ENCODE data around the gene ZFYVE19.

ZFYVE19 gene

GRCh38 chr15:40789119-40789518, 17.8 kb upstream of the ZFYVE19 start:
- Mint-ChIP-seq H3K9me3 (no peaks in the 10 kb centered on the region), H3K27ac (no peak overlapping the region), H3K27me3 (no peaks in the 10 kb centered on the region), H3K4me3 (no peak overlapping the region), H3K4me1 (peaks cover 26% of the 10 kb centered on the region), H3K36me3 (peaks cover 16% of the 10 kb centered on the region)
- no peak for DNase-seq
- CTCF ChIA-PET, result no interaction called here

- no peak for DNase-seq
- Mint-ChIP-seq H3K4me1 (peaks cover 26% of the 10 kb centered on the region), H3K9me3 (no peaks in the 10 kb centered on the region), H3K27me3 (no peaks in the 10 kb centered on the region), H3K4me3 (no peak overlapping the region), H3K27ac (no peak overlapping the region), H3K36me3 (peaks cover 12% of the 10 kb centered on the region)
- CTCF ChIA-PET, result no interaction called here
Observed at GRCh38 chr15:40789999-40790398, 16.9 kb upstream of the ZFYVE19 start.

- no peaks in the 10 kb centered on the region for H3K9me3 Mint-ChIP-seq
- H3K4me1 Mint-ChIP-seq, result peaks cover 27% of the 10 kb centered on the region
- no peak overlapping the region for H3K4me3 Mint-ChIP-seq
- peaks cover 10% of the 10 kb centered on the region for H3K36me3 Mint-ChIP-seq
- no peak overlapping the region for H3K27ac Mint-ChIP-seq
- no peaks in the 10 kb centered on the region for H3K27me3 Mint-ChIP-seq
- CTCF ChIA-PET, result interaction anchor here (1.2 kb wide), 1 partner anchor 8 kb away, joined by 6 read pairs; no protein-coding TSS in a partner anchor
- no peak for DNase-seq
Observed at GRCh38 chr15:40790718-40791117, 16.2 kb upstream of the ZFYVE19 start.

GRCh38 chr15:40792394-40792793, 14.5 kb upstream of the ZFYVE19 start:
- peaks cover 8% of the 10 kb centered on the region for H3K36me3 Mint-ChIP-seq
- no peaks in the 10 kb centered on the region for H3K27me3 Mint-ChIP-seq
- H3K4me3 Mint-ChIP-seq, result no peak overlapping the region
- no peak for DNase-seq
- no peaks in the 10 kb centered on the region for H3K9me3 Mint-ChIP-seq
- H3K4me1 Mint-ChIP-seq, result peaks cover 18% of the 10 kb centered on the region
- CTCF ChIA-PET, result interaction anchor here (0.8 to 1.8 kb wide), 2 partner anchors 9 to 284 kb away, joined by 3 to 6 read pairs; no protein-coding TSS in a partner anchor
- H3K27ac Mint-ChIP-seq, result peak overlapping the region; percentile 62

- peaks cover 13% of the 10 kb centered on the region for H3K4me1 Mint-ChIP-seq
- DNase-seq, result no peak
- CTCF ChIA-PET, result interaction anchor here (0.6 to 1.8 kb wide), 3 partner anchors 10 to 285 kb away, joined by 3 to 6 read pairs (median 3); no protein-coding TSS in a partner anchor
- H3K9me3 Mint-ChIP-seq, result no peaks in the 10 kb centered on the region
- H3K4me3 Mint-ChIP-seq, result no peak overlapping the region
- peaks cover 12% of the 10 kb centered on the region for H3K36me3 Mint-ChIP-seq
- no peak overlapping the region for H3K27ac Mint-ChIP-seq
- no peaks in the 10 kb centered on the region for H3K27me3 Mint-ChIP-seq
Observed at GRCh38 chr15:40793216-40793989, 13.5 kb upstream of the ZFYVE19 start.

GRCh38 chr15:40796041-40796440, 10.8 kb upstream of the ZFYVE19 start:
- H3K36me3 Mint-ChIP-seq, result peaks cover 23% of the 10 kb centered on the region
- peaks cover 10% of the 10 kb centered on the region for H3K4me1 Mint-ChIP-seq
- no peak overlapping the region for H3K4me3 Mint-ChIP-seq
- no peak overlapping the region for H3K27ac Mint-ChIP-seq
- DNase-seq, result no peak
- H3K9me3 Mint-ChIP-seq, result no peaks in the 10 kb centered on the region
- CTCF ChIA-PET, result interaction anchor here (1.8 kb wide), 1 partner anchor 11 kb away, joined by 5 read pairs; no protein-coding TSS in a partner anchor
- no peaks in the 10 kb centered on the region for H3K27me3 Mint-ChIP-seq

GRCh38 chr15:40796512-40796911, 10.4 kb upstream of the ZFYVE19 start:
- DNase-seq, result no peak
- Mint-ChIP-seq H3K4me1 (peaks cover 12% of the 10 kb centered on the region), H3K9me3 (no peaks in the 10 kb centered on the region)

GRCh38 chr15:40799523-40799922, 7.4 kb upstream of the ZFYVE19 start:
- H3K4me3 Mint-ChIP-seq, result no peak overlapping the region
- H3K27ac Mint-ChIP-seq, result no peak overlapping the region
- no peak for DNase-seq
- peaks cover 25% of the 10 kb centered on the region for H3K36me3 Mint-ChIP-seq
- no peaks in the 10 kb centered on the region for H3K27me3 Mint-ChIP-seq
- peaks cover 20% of the 10 kb centered on the region for H3K4me1 Mint-ChIP-seq
- CTCF ChIA-PET, result no interaction called here
- H3K9me3 Mint-ChIP-seq, result no peaks in the 10 kb centered on the region

More at GRCh38 chr15:40796512-40796911, 10.4 kb upstream of the ZFYVE19 start:
- Mint-ChIP-seq H3K4me3 (no peak overlapping the region), H3K27ac (no peak overlapping the region), H3K27me3 (no peaks in the 10 kb centered on the region), H3K36me3 (peaks cover 26% of the 10 kb centered on the region)
- CTCF ChIA-PET, result interaction anchor here (1.8 kb wide), 1 partner anchor 12 kb away, joined by 5 read pairs; no protein-coding TSS in a partner anchor

GRCh38 chr15:40803076-40803475, 3.8 kb upstream of the ZFYVE19 start:
- H3K36me3 Mint-ChIP-seq, result peaks cover 29% of the 10 kb centered on the region
- no peak for DNase-seq
- H3K27ac Mint-ChIP-seq, result no peak overlapping the region
- no peaks in the 10 kb centered on the region for H3K27me3 Mint-ChIP-seq
- no peak overlapping the region for H3K4me3 Mint-ChIP-seq
- peaks cover 31% of the 10 kb centered on the region for H3K4me1 Mint-ChIP-seq
- CTCF ChIA-PET, result interaction anchor here (1.6 kb wide), 1 partner anchor 21 kb away, joined by 6 read pairs; no protein-coding TSS in a partner anchor
- no peaks in the 10 kb centered on the region for H3K9me3 Mint-ChIP-seq

GRCh38 chr15:40803688-40804087, 3.2 kb upstream of the ZFYVE19 start:
- peaks cover 24% of the 10 kb centered on the region for H3K36me3 Mint-ChIP-seq
- H3K4me3 Mint-ChIP-seq, result no peak overlapping the region
- peaks cover 35% of the 10 kb centered on the region for H3K4me1 Mint-ChIP-seq
- no peak overlapping the region for H3K27ac Mint-ChIP-seq
- H3K9me3 Mint-ChIP-seq, result no peaks in the 10 kb centered on the region
- CTCF ChIA-PET, result interaction anchor here (1.6 kb wide), 1 partner anchor 21 kb away, joined by 6 read pairs; no protein-coding TSS in a partner anchor
- H3K27me3 Mint-ChIP-seq, result no peaks in the 10 kb centered on the region
- no peak for DNase-seq

- Mint-ChIP-seq H3K4me3 (peak overlapping the region; percentile 97), H3K9me3 (no peaks in the 10 kb centered on the region), H3K36me3 (peaks cover 16% of the 10 kb centered on the region), H3K4me1 (peaks cover 35% of the 10 kb centered on the region), H3K27me3 (no peaks in the 10 kb centered on the region), H3K27ac (peak overlapping the region; percentile 99)
- no peak for DNase-seq
- CTCF ChIA-PET, result interaction anchor here (0.7 kb wide), 2 partner anchors 22 to 87 kb away, joined by 3 read pairs; partner anchors contain the start of gene VPS18
Observed at GRCh38 chr15:40806672-40807027, 239 bp upstream of the ZFYVE19 start.

- Mint-ChIP-seq H3K27me3 (no peaks in the 10 kb centered on the region), H3K4me1 (peaks cover 32% of the 10 kb centered on the region), H3K36me3 (peaks cover 13% of the 10 kb centered on the region), H3K9me3 (no peaks in the 10 kb centered on the region), H3K27ac (no peak overlapping the region), H3K4me3 (peak overlapping the region; percentile 97)
- DNase-seq, result no peak
- CTCF ChIA-PET, result no interaction called here
Observed at GRCh38 chr15:40807888-40808461, 1.1 kb downstream of the ZFYVE19 start.

- H3K4me3 Mint-ChIP-seq, result peak overlapping the region; percentile 97
- H3K4me1 Mint-ChIP-seq, result peaks cover 27% of the 10 kb centered on the region
- peaks cover 13% of the 10 kb centered on the region for H3K36me3 Mint-ChIP-seq
- no peaks in the 10 kb centered on the region for H3K9me3 Mint-ChIP-seq
- CTCF ChIA-PET, result interaction anchor here (1.1 to 1.2 kb wide), 2 partner anchors 83 to 85 kb away, joined by 3 read pairs; no protein-coding TSS in a partner anchor
- no peak overlapping the region for H3K27ac Mint-ChIP-seq
- DNase-seq, result no peak
- H3K27me3 Mint-ChIP-seq, result no peaks in the 10 kb centered on the region
Observed at GRCh38 chr15:40808861-40809450, 2.1 kb downstream of the ZFYVE19 start.

GRCh38 chr15:40812721-40813425, 6.0 kb downstream of the ZFYVE19 start:
- H3K36me3 Mint-ChIP-seq, result peaks cover 14% of the 10 kb centered on the region
- H3K4me1 Mint-ChIP-seq, result peaks cover 12% of the 10 kb centered on the region
- H3K27me3 Mint-ChIP-seq, result no peaks in the 10 kb centered on the region
- CTCF ChIA-PET, result interaction anchor here (1.2 to 1.4 kb wide), 2 partner anchors 45 to 82 kb away, joined by 3 to 4 read pairs; partner anchors contain the start of gene VPS18
- no peak overlapping the region for H3K4me3 Mint-ChIP-seq
- DNase-seq, result no peak
- no peak overlapping the region for H3K27ac Mint-ChIP-seq
- no peaks in the 10 kb centered on the region for H3K9me3 Mint-ChIP-seq
